ENCODE measurements around the gene TMEM232. TPM values are rescaled to one million over a fixed set of nuclear protein-coding genes. Genes with fewer than 3 reads are reported as not detected.
"Not testable (repeated sequence)": the region's sequence is repeated elsewhere in the genome, so short reads cannot be mapped to it uniquely, and the experiment has no call there.

The TMEM232 gene
- total and polyA plus RNA-seq, 2 experiments from 2014 or later = 1.3 to 1.9 TPM

DNA sequence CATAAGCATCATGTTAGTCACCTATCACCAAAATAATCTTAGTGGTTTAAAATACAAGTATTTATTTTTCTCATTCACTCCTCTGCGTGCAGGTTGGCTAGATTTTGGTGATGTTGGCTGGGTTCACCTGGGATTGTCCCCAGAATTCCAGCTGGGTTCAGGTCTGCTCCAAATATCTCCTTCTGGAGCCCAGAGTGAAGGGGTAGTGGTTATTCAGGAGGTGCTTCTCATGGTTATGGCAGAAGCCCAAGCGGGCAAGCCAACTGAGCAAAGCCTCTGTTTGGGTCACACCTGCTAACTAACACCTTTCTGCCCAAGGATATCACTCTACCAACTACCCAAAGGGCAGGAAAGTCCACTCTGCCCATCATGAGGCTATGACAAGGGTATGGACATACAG, 7.6 kb upstream of the TMEM232 start (continued):
- TF ChIP-seq ZNF462 (CRISPR knock-in tag; IDR thresholded peaks at IDR 0.05) = no peak

GRCh38 chr5:110731499-110731898, 5.0 kb upstream of the TMEM232 start:
- not testable (repeated sequence) for H3K36me3 Mint-ChIP-seq (ENCODE audit: low read depth); H3K9me2 ChIP-seq (ENCODE audit: insufficient read depth); H3K4me2 ChIP-seq; H3K4me3 Mint-ChIP-seq; H3K4me1 Mint-ChIP-seq; H3K27me3 ChIP-seq (ENCODE audit: insufficient read depth); ATAC-seq; H3K79me2 ChIP-seq (replicated peaks; ENCODE audit: insufficient read depth); H3K27ac Mint-ChIP-seq; DNase-seq (ENCODE audit: low spot score); H4K20me1 ChIP-seq (replicated peaks; ENCODE audit: insufficient read depth); H3K4me3 ChIP-seq; H2AFZ ChIP-seq; H3K36me3 ChIP-seq (ENCODE audit: insufficient read depth); H3K4me1 ChIP-seq (ENCODE audit: insufficient read depth); H3F3A ChIP-seq (replicated peaks; ENCODE audit: low read depth); H3K27ac ChIP-seq (ENCODE audit: low read depth); H3K27me3 Mint-ChIP-seq (ENCODE audit: insufficient read depth, low read depth, poor library complexity)
- peaks cover 12% of the 10 kb centered on the region; the same call in 2 of the 3 replicates for H3K9me3 Mint-ChIP-seq

DNA sequence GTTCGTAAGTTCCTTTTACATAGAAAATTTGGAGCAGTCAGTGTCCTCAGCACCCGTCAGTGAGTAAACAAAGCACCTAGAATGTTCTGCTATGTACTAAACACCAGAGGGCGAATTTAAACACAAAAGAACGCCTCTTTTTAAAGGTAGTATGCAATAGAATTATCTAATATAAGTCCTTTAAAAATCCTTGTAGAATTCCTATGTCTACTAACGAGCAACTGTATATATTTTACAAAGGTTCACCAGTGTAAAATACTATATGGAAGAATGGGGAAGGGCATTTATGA, 499 bp upstream of the TMEM232 start:
- Histone ChIP-seq H3K4me3 (peak overlapping the region; percentile 69), H2AFZ (peak overlapping the region; percentile 97), H3K27me3 (ENCODE audit: insufficient read depth) (no peaks in the 10 kb centered on the region), H3K36me3 (ENCODE audit: insufficient read depth) (no peaks in the 10 kb centered on the region), H3K27ac (ENCODE audit: low read depth) (no peak overlapping the region), H3K4me1 (ENCODE audit: insufficient read depth) (no peaks in the 10 kb centered on the region), H3K79me2 (replicated peaks; ENCODE audit: insufficient read depth) (no peaks in the 10 kb centered on the region), H3F3A (replicated peaks; ENCODE audit: low read depth) (no peaks in the 10 kb centered on the region), H3K4me2 (peak overlapping the region; percentile 87), H3K9me2 (ENCODE audit: insufficient read depth) (no peaks in the 10 kb centered on the region), H4K20me1 (replicated peaks; ENCODE audit: insufficient read depth) (no peaks in the 10 kb centered on the region)
- TF ChIP-seq EZH2phosphoT487 (IDR thresholded peaks at IDR 0.05; ENCODE audit: unreplicated experiment) = no peak
- TF ChIP-seq, protein P1, sequence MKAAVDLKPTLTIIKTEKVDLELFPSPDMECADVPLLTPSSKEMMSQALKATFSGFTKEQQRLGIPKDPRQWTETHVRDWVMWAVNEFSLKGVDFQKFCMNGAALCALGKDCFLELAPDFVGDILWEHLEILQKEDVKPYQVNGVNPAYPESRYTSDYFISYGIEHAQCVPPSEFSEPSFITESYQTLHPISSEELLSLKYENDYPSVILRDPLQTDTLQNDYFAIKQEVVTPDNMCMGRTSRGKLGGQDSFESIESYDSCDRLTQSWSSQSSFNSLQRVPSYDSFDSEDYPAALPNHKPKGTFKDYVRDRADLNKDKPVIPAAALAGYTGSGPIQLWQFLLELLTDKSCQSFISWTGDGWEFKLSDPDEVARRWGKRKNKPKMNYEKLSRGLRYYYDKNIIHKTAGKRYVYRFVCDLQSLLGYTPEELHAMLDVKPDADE (IDR thresholded peaks at IDR 0.05) = no peak
- no peak for TF ChIP-seq STAT1 (IDR thresholded peaks at IDR 0.05; ENCODE audit: unreplicated experiment)
- TF ChIP-seq JUNB (IDR thresholded peaks at IDR 0.05; ENCODE audit: unreplicated experiment) = no peak
- TF ChIP-seq, protein P2, sequence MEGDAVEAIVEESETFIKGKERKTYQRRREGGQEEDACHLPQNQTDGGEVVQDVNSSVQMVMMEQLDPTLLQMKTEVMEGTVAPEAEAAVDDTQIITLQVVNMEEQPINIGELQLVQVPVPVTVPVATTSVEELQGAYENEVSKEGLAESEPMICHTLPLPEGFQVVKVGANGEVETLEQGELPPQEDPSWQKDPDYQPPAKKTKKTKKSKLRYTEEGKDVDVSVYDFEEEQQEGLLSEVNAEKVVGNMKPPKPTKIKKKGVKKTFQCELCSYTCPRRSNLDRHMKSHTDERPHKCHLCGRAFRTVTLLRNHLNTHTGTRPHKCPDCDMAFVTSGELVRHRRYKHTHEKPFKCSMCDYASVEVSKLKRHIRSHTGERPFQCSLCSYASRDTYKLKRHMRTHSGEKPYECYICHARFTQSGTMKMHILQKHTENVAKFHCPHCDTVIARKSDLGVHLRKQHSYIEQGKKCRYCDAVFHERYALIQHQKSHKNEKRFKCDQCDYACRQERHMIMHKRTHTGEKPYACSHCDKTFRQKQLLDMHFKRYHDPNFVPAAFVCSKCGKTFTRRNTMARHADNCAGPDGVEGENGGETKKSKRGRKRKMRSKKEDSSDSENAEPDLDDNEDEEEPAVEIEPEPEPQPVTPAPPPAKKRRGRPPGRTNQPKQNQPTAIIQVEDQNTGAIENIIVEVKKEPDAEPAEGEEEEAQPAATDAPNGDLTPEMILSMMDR (conservative IDR thresholded peaks at IDR 0.05; ENCODE audit: low read depth in 2 of 2) = peak in 1 of 2 experiments; percentile 45; a peak in 2 of 4 replicates
- TF ChIP-seq REST (IDR thresholded peaks at IDR 0.05; ENCODE audit: unreplicated experiment) = no peak
- Mint-ChIP-seq H3K27ac (no peak overlapping the region), H3K36me3 (ENCODE audit: low read depth) (no peaks in the 10 kb centered on the region), H3K4me3 (peak overlapping the region; percentile 78), H3K9me3 (peaks cover 5% of the 10 kb centered on the region; the same call in 2 of the 3 replicates), H3K4me1 (no peaks in the 10 kb centered on the region), H3K27me3 (ENCODE audit: insufficient read depth, low read depth, poor library complexity) (peaks cover 2% of the 10 kb centered on the region)
- peak; percentile 46; the same call in 2 of the 3 replicates for ATAC-seq
- DNase-seq (ENCODE audit: low spot score) = peak; percentile 37
